PC-3 (cell line): ENCODE measurements around the gene ATP8A1.

Experiments used
- EZH2 ChIP-seq: fragments of 300-600 bp; sonication (generic); IDR thresholded peaks from one replicate; pipeline ENCODE4 v1.6.1; 2017; ENCODE audit warnings: antibody characterized with exemption, mild to moderate bottlenecking, low read length; ENCODE audit not compliant: unreplicated experiment
- TF ChIP-seq, protein P1 (sequence below): fragments of 300-600 bp; sonication (generic); conservative IDR thresholded peaks from 2 replicates; pipeline ENCODE4 v1.5.1; 2017; ENCODE audit warnings: antibody characterized with exemption, low read depth, mild to moderate bottlenecking, low read length

DNA sequence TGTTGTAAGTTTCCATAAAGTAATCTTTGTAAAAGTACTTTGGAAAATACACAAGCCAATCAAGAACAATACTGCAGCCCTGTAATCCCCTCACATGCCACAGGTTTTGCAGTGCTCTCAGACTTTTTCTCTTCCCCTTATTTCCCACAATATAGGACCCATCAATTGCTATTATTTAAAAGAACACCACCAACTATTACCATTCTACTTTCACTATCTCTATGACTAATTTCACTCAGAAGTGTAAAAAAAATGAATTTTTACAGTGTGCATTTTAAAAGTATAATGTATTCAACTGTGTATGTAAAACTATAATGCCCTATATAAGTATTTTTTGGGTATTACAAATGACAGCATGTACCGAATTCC, 1.7 kb downstream of the ATP8A1 start:
- TF ChIP-seq, protein P1, sequence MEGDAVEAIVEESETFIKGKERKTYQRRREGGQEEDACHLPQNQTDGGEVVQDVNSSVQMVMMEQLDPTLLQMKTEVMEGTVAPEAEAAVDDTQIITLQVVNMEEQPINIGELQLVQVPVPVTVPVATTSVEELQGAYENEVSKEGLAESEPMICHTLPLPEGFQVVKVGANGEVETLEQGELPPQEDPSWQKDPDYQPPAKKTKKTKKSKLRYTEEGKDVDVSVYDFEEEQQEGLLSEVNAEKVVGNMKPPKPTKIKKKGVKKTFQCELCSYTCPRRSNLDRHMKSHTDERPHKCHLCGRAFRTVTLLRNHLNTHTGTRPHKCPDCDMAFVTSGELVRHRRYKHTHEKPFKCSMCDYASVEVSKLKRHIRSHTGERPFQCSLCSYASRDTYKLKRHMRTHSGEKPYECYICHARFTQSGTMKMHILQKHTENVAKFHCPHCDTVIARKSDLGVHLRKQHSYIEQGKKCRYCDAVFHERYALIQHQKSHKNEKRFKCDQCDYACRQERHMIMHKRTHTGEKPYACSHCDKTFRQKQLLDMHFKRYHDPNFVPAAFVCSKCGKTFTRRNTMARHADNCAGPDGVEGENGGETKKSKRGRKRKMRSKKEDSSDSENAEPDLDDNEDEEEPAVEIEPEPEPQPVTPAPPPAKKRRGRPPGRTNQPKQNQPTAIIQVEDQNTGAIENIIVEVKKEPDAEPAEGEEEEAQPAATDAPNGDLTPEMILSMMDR = no peak
- TF ChIP-seq EZH2 = no peak
